Effector memory CD8-positive, alpha-beta T cell (primary cell): Measurements from ENCODE around the gene MYOF.
A peak's percentile ranks its signal among the peaks of the same experiment; 100 is the strongest.

Experiments
- ATAC-seq: fragments of 150-1000 bp; cut with Tn5 transposase; replicated peaks from 2 replicates; pipeline ENCODE4 v1.10.0; 2021; ENCODE audit warnings: mild to moderate bottlenecking, moderate library complexity
- DNase-seq, 3 experiments: peaks; one replicate each; pipeline ENCODE4 v3.0.0; 2021
- H3K27ac Mint-ChIP-seq, 2 donors: one replicate each; pipeline ENCODE4 v1.8.0; 2022; ENCODE audit warnings: mild to moderate bottlenecking in 2 of 2, mixed read lengths in 2 of 2, moderate library complexity in 2 of 2
- H3K27me3 Mint-ChIP-seq, 2 donors: one replicate each; pipeline ENCODE4 v1.8.0; 2022; ENCODE audit warnings: mixed read lengths in 2 of 2
- H3K36me3 Mint-ChIP-seq: one replicate; pipeline ENCODE4 v1.8.0; 2022; ENCODE audit warnings: mild to moderate bottlenecking, moderate library complexity, mixed read lengths; ENCODE audit not compliant: insufficient read depth
- H3K4me1 Mint-ChIP-seq, 2 donors: one replicate each; pipeline ENCODE4 v1.8.0; 2022; ENCODE audit warnings: low read depth in 2 of 2, mixed read lengths in 2 of 2
- H3K4me3 Mint-ChIP-seq, 2 donors: one replicate each; pipeline ENCODE4 v1.8.0; 2022; ENCODE audit warnings: mild to moderate bottlenecking in 2 of 2, mixed read lengths in 2 of 2, moderate library complexity in 2 of 2
- H3K9me3 Mint-ChIP-seq, 2 donors: one replicate each; pipeline ENCODE4 v1.8.0; 2022; ENCODE audit warnings: mixed read lengths in 2 of 2

MYOF gene

GRCh38 chr10:93398528-93398927 is 83.6 kb downstream of the MYOF start:
- peaks cover 3% of the 10 kb centered on the region for H3K36me3 Mint-ChIP-seq
- no peak overlapping the region for H3K4me3 Mint-ChIP-seq
- ATAC-seq = no peak
- no peak for DNase-seq
- no peaks in the 10 kb centered on the region for H3K9me3 Mint-ChIP-seq
- H3K4me1 Mint-ChIP-seq = peaks cover 0 to 3% of the 10 kb centered on the region in 2 donors
- H3K27me3 Mint-ChIP-seq = peaks cover 16 to 28% of the 10 kb centered on the region in 2 donors
- peak overlapping the region in 1 of 2 donors; percentile 70 for H3K27ac Mint-ChIP-seq

DNA sequence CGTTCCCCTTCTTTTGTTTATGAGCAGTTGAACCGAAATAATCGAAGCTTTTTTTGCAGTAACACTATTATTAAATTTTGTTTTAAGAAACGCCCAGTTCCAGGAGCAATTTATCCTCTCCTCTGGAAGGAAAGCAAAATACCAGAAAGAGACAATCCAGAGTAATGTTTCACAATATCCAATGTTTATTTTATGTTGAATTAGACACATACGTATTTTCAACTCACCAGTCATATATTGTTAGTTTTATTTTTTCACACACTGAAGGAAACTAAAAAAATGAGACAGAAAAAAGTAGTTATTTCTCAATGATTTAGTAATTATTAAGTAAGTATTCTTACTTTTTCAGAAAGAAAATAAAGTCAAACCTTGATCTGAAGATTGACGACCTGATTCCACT is 85.1 kb downstream of the MYOF start:
- Mint-ChIP-seq H3K27me3 (peaks cover 19 to 21% of the 10 kb centered on the region in 2 donors), H3K4me3 (no peak overlapping the region), H3K36me3 (peaks cover 3% of the 10 kb centered on the region), H3K27ac (no peak overlapping the region), H3K4me1 (peaks cover 0 to 3% of the 10 kb centered on the region in 2 donors), H3K9me3 (no peaks in the 10 kb centered on the region)
- ATAC-seq = no peak
- DNase-seq = no peak

GRCh38 chr10:93393211-93393610 is 88.9 kb downstream of the MYOF start:
- no peaks in the 10 kb centered on the region for H3K9me3 Mint-ChIP-seq
- ATAC-seq (no peak), DNase-seq (no peak)
- no peak overlapping the region for H3K27ac Mint-ChIP-seq
- H3K4me1 Mint-ChIP-seq = no peaks in the 10 kb centered on the region
- peaks cover 10 to 15% of the 10 kb centered on the region in 2 donors for H3K27me3 Mint-ChIP-seq
- H3K4me3 Mint-ChIP-seq = no peak overlapping the region
- H3K36me3 Mint-ChIP-seq = peaks cover 3% of the 10 kb centered on the region

DNA sequence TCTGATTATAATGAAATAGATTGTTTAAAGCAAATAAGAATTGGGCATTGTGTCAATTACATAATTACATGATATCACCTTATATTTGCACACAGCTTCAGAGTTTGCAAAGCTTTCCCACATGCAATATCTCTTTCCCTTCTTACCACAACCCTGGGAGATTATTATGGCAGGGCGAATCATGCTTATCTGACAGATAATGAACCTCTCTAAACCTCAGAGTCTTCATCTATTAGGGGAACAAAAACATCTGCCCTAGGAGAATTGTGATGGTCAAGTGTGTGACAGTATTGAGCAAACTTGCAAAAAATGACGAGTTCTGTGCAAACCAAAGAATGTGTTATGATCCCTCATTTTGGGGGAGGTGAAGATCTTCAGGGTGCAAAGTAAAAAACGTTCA is 90.0 kb downstream of the MYOF start:
- Mint-ChIP-seq H3K27ac (no peak overlapping the region), H3K4me3 (no peak overlapping the region), H3K4me1 (peaks cover 7% of the 10 kb centered on the region in 2 donors), H3K9me3 (no peaks in the 10 kb centered on the region), H3K27me3 (peaks cover 4 to 6% of the 10 kb centered on the region in 2 donors), H3K36me3 (peaks cover 3% of the 10 kb centered on the region)
- DNase-seq (no peak), ATAC-seq (no peak)

- H3K4me3 Mint-ChIP-seq = no peak overlapping the region
- no peaks in the 10 kb centered on the region for H3K9me3 Mint-ChIP-seq
- no peak for DNase-seq
- ATAC-seq = no peak
- H3K27me3 Mint-ChIP-seq = peaks cover 4 to 6% of the 10 kb centered on the region in 2 donors
- H3K36me3 Mint-ChIP-seq = peaks cover 3% of the 10 kb centered on the region
- H3K27ac Mint-ChIP-seq = no peak overlapping the region
- H3K4me1 Mint-ChIP-seq = peaks cover 17 to 18% of the 10 kb centered on the region in 2 donors
Measured at GRCh38 chr10:93390306-93391090, 91.6 kb downstream of the MYOF start.

GRCh38 chr10:93386631-93387369 is 95.3 kb downstream of the MYOF start:
- peak overlapping the region; percentile 88 to 92 for H3K27ac Mint-ChIP-seq
- peak; percentile 75 for ATAC-seq
- DNase-seq = peak; percentile 9 to 12 (median 11)
- H3K4me3 Mint-ChIP-seq = peak overlapping the region; percentile 68 to 76
- H3K27me3 Mint-ChIP-seq = no peaks in the 10 kb centered on the region
- peaks cover 18 to 20% of the 10 kb centered on the region in 2 donors for H3K4me1 Mint-ChIP-seq
- no peaks in the 10 kb centered on the region for H3K9me3 Mint-ChIP-seq
- no peaks in the 10 kb centered on the region for H3K36me3 Mint-ChIP-seq

- Mint-ChIP-seq H3K4me3 (no peak overlapping the region), H3K9me3 (no peaks in the 10 kb centered on the region), H3K4me1 (peaks cover 18 to 20% of the 10 kb centered on the region in 2 donors), H3K27me3 (no peaks in the 10 kb centered on the region), H3K27ac (no peak overlapping the region), H3K36me3 (no peaks in the 10 kb centered on the region)
- DNase-seq (no peak), ATAC-seq (no peak)
Measured at GRCh38 chr10:93385345-93385744, 96.8 kb downstream of the MYOF start.

DNA sequence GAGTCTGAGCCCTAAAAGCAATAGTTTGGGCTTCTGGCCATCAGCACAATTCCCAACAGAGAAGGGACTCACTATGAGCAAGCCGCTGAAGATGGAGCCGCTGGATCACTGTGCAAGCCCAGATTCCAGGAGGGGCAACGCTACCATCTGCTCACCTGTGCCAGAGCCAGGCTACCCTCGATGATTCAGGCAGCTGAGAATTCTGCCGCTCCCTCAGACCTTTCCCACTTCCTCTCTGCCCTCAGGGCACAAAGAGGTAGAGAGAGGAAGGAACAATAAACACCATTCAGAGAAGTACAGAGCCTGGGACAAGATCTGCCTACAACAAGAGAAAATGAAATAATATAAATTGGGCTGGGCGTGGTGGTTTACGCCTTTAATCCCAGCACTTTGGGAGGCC is 98.1 kb downstream of the MYOF start:
- no peak overlapping the region for H3K27ac Mint-ChIP-seq
- DNase-seq (no peak), ATAC-seq (no peak)
- no peak overlapping the region for H3K4me3 Mint-ChIP-seq
- no peaks in the 10 kb centered on the region for H3K36me3 Mint-ChIP-seq
- H3K27me3 Mint-ChIP-seq = no peaks in the 10 kb centered on the region
- H3K9me3 Mint-ChIP-seq = no peaks in the 10 kb centered on the region
- H3K4me1 Mint-ChIP-seq = peaks cover 28 to 30% of the 10 kb centered on the region in 2 donors

- Mint-ChIP-seq H3K4me1 (peaks cover 30 to 32% of the 10 kb centered on the region in 2 donors), H3K27me3 (no peaks in the 10 kb centered on the region), H3K9me3 (no peaks in the 10 kb centered on the region), H3K4me3 (no peak overlapping the region), H3K36me3 (no peaks in the 10 kb centered on the region), H3K27ac (no peak overlapping the region)
- DNase-seq = no peak
- no peak for ATAC-seq
Measured at GRCh38 chr10:93383562-93383981, 98.6 kb downstream of the MYOF start.

DNA sequence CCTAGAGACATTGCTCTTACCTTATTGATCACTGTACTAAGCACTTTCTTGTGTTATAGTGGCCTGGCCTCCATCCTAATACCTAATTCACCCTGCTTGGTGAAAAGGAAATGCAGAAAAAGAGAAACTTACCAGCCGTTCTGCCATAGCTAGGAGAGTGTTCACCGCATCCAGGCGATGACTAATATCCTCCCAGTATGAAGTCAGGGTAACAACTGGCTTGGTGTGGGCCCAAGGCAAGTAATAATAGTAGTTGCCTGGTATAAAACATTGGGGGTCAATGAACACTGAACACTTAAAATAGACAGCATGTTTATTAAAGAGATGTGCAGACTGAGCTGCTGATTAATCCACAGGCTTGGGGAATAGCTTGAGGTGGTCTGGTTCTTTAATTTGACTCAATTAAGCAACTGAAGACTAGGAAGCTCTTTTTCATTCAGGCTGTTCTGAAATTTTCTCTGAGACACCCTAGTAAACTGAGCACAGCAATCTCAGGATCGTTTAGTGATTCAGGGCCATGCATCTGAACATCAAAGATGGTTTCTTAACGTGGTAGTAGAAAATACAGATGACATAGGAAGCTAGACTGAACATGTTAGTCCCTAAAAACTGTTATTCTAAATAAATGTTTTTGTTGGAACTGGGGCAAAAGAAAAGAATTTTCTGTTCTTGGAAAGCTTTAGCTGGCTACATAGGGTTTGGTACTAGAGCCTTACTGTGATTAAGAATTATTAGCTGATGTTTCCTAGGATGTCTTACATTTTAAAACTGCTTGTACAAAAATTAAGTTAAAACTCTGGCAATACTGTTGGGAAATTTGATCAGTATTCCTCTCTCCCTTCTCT is 102.2 kb downstream of the MYOF start:
- Mint-ChIP-seq H3K27ac (peak overlapping the region; percentile 72 to 89), H3K9me3 (no peaks in the 10 kb centered on the region), H3K4me3 (peak overlapping the region in 1 of 2 donors; percentile 37), H3K4me1 (peaks cover 12 to 14% of the 10 kb centered on the region in 2 donors), H3K36me3 (no peaks in the 10 kb centered on the region), H3K27me3 (peaks cover 0 to under 1% of the 10 kb centered on the region in 2 donors)
- DNase-seq = peak in 2 of 3 experiments; percentile 9 to 12
- peak; percentile 91 for ATAC-seq

DNA sequence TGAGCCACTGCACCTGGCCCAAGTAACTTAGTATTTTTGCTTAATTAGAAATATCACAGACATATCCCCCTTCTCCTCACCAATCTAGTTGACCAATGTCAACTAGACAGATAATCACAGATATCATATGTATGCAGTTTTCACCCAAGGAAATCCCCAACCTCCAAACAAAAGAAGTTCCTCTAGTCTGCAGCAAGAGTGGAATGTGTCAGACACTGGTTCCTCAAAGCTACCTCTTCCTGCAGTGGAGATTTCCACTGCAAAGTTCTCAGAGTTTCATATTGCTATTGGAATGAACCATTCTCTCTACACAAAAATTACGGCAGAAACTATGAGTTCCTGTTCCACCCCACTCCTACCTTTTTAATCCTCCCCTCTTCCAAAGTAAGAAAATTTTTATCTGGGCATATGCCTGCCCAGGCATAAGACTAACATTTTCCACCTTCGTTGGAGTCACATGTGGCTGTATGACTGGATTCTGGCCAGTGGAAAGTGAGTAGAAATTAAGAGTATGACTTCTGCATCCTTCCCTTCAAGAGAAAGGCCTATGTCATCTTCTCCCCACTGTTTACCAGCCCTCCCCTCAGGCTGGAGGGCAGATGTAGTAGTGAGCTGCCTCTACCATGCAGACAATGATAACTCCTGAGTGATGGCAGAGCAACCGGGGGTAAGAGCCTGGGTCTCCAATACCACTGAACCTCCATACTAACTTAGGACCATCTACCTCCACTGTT is 103.0 kb downstream of the MYOF start:
- peak overlapping the region in 1 of 2 donors; percentile 37 for H3K4me3 Mint-ChIP-seq
- H3K27me3 Mint-ChIP-seq = peaks cover 6 to 9% of the 10 kb centered on the region in 2 donors
- H3K36me3 Mint-ChIP-seq = no peaks in the 10 kb centered on the region
- DNase-seq = no peak
- peak; percentile 14 for ATAC-seq
- peaks cover 12 to 14% of the 10 kb centered on the region in 2 donors for H3K4me1 Mint-ChIP-seq
- H3K27ac Mint-ChIP-seq = peak overlapping the region; percentile 72 to 89
- H3K9me3 Mint-ChIP-seq = no peaks in the 10 kb centered on the region

DNA sequence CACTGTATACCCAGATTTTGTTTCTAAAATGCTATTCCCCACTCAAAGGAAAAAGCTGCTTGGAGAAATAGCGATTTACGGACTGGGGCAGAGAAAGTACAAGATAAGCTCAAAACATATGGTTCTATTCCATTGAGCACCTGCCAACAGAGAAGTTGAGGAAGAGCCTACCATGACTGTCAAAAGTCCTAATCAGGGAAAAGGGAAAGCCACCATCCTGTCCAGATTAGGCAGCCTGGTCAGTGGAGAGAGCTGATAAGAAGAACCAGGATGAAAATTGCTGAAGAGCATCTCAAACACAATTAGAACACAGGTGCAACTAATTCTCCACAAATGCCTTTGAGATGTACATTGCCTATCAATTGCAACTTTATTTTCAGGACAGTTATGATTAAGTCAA is 104.1 kb downstream of the MYOF start:
- peaks cover 10 to 14% of the 10 kb centered on the region in 2 donors for H3K4me1 Mint-ChIP-seq

More for the DNA sequence above, 104.1 kb downstream of the MYOF start:
- no peaks in the 10 kb centered on the region for H3K36me3 Mint-ChIP-seq
- H3K27ac Mint-ChIP-seq = no peak overlapping the region
- H3K9me3 Mint-ChIP-seq = no peaks in the 10 kb centered on the region
- DNase-seq (no peak), ATAC-seq (no peak)
- no peak overlapping the region for H3K4me3 Mint-ChIP-seq
- peaks cover 10 to 19% of the 10 kb centered on the region in 2 donors for H3K27me3 Mint-ChIP-seq
